GM12878 (cell line): ENCODE results near the gene MYBPC1. TPM values are rescaled to one million over a fixed set of nuclear protein-coding genes. Genes with fewer than 3 reads are reported as not detected.

ENCODE experiments used
- ATAC-seq: fragments of 200-7000 bp; cut with Tn5 transposase; 3 replicates; pipeline ENCODE4 v1.9.1; 2020; ENCODE audit warnings: mild to moderate bottlenecking, moderate library complexity
- BruUV-seq: library from RNA; stranded (reverse); fragments of 400-500 nt; replicated peaks from 2 replicates; lab custom pipeline; 2021; lab: Mats Ljungman, UMichigan
- CTCF ChIA-PET: fragments of 300-600 bp; sonication (Branson Sonifier 250); formaldehyde crosslinking; extraction: SDS; loops from one replicate; lab custom pipeline; 2021; ENCODE audit warnings: inconsistent platforms; lab: Yijun Ruan, JAX
- POLR2A ChIA-PET: fragments of 350-600 bp; formaldehyde crosslinking; extraction: SDS; loops from one replicate; lab custom pipeline; 2021; ENCODE audit warnings: inconsistent platforms; lab: Charles Lee
- RAD21 ChIA-PET: fragments of 300-600 bp; sonication (Branson Sonifier 250); formaldehyde crosslinking; loops from one replicate; lab custom pipeline; 2023; ENCODE audit warnings: antibody characterized with exemption; ENCODE audit not compliant: unreplicated experiment; lab: Charles Lee
- SMC1A ChIA-PET: fragments of 300-600 bp; sonication (Branson Sonifier 250); formaldehyde crosslinking; loops from one replicate; lab custom pipeline; 2023; ENCODE audit not compliant: unreplicated experiment, uncharacterized antibody; lab: Charles Lee
- DNase-seq: peaks from one replicate; pipeline ENCODE4 v3.0.0-alpha.2; 2011; ENCODE audit warnings: low read depth, low spot score
- FAIRE-seq: peaks from 3 replicates; lab custom pipeline; 2011; peaks lifted over from hg19 to GRCh38; lab: Jason Lieb, UNC
- H2AFZ ChIP-seq: 2 replicates; pipeline ENCODE4 v1.6.0; 2011; ENCODE audit warnings: low read depth, low read length, control low read depth; ENCODE audit not compliant: control insufficient read depth
- H3K27ac ChIP-seq: 2 replicates; pipeline ENCODE4 v1.5.1; 2011; ENCODE audit warnings: control low read depth; ENCODE audit not compliant: control insufficient read depth, insufficient read depth
- H3K27me3 ChIP-seq, 2 experiments: replicated peaks in 1 of 2; 2 replicates each; pipeline versions ENCODE4 v1.6.0 to v1.6.1; 2011; ENCODE audit warnings: low read length in 1 of 2; ENCODE audit not compliant: control insufficient read depth in 2 of 2, insufficient read depth in 2 of 2
- H3K36me3 ChIP-seq, 2 experiments: 2 replicates each; pipeline ENCODE4 v1.5.1; 2011; ENCODE audit warnings: low read length in 1 of 2; ENCODE audit not compliant: control insufficient read depth in 2 of 2, insufficient read depth in 2 of 2
- H3K4me1 ChIP-seq: 2 replicates; pipeline ENCODE4 v1.6.1; 2011; ENCODE audit warnings: mild to moderate bottlenecking, low read length, moderate library complexity, mixed read lengths; ENCODE audit not compliant: control insufficient read depth, insufficient read depth
- H3K4me2 ChIP-seq: 2 replicates; pipeline ENCODE4 v1.6.0; 2011; ENCODE audit warnings: control low read depth; ENCODE audit not compliant: control insufficient read depth, insufficient read depth
- H3K4me3 ChIP-seq: fragments of 200-600 bp; sonication (generic); 2 replicates; pipeline ENCODE4 v1.5.1; 2016
- H3K79me2 ChIP-seq: 2 replicates; pipeline ENCODE4 v1.6.0; 2011; ENCODE audit warnings: low read length; ENCODE audit not compliant: control insufficient read depth, insufficient read depth
- H3K9ac ChIP-seq: 2 replicates; pipeline ENCODE4 v1.8.0; 2011; ENCODE audit warnings: low read length, control low read depth, mixed read lengths; ENCODE audit not compliant: control insufficient read depth, insufficient read depth
- H3K9me3 ChIP-seq: replicated peaks from 3 replicates; pipeline ENCODE4 v1.5.1; 2011; ENCODE audit warnings: mild to moderate bottlenecking, low read length; ENCODE audit not compliant: control insufficient read depth, insufficient read depth
- H4K20me1 ChIP-seq: 2 replicates; pipeline ENCODE4 v1.6.0; 2011; ENCODE audit not compliant: control insufficient read depth, insufficient read depth
- BRCA1 ChIP-seq: IDR thresholded peaks from 2 replicates; pipeline ENCODE4 v1.6.1; 2011; ENCODE audit warnings: low read depth, low read length, improper control_type of control experiment
- E2F8 ChIP-seq: fragments of 450-650 bp; IDR thresholded peaks from 2 replicates; pipeline ENCODE4 v1.6.1; 2018; ENCODE audit warnings: mild to moderate bottlenecking, low read depth, moderate library complexity; ENCODE audit not compliant: partially characterized antibody
- MTA2 ChIP-seq: fragments of 450-650 bp; IDR thresholded peaks from 2 replicates; pipeline ENCODE4 v1.6.1; 2016; ENCODE audit warnings: low read depth, mild to moderate bottlenecking, moderate library complexity
- NRF1 ChIP-seq: conservative IDR thresholded peaks from 2 replicates; pipeline ENCODE4 v1.6.1; 2011; ENCODE audit warnings: mild to moderate bottlenecking, low read depth, low read length, improper control_type of control experiment
- PAX5 ChIP-seq: IDR thresholded peaks from 2 replicates; pipeline ENCODE4 v1.6.1; 2011; ENCODE audit warnings: low read depth, low read length, borderline replicate concordance
- WRNIP1 ChIP-seq: IDR thresholded peaks from 2 replicates; pipeline ENCODE4 v1.6.1; 2011; ENCODE audit warnings: low read depth, low read length, improper control_type of control experiment, borderline replicate concordance
- ZBED1 ChIP-seq: IDR thresholded peaks from 2 replicates; pipeline ENCODE4 v1.6.1; 2016; ENCODE audit warnings: borderline replicate concordance
- WGBS: methylation state at CpG from one replicate; pipeline ENCODE4 v1.1.6; 2016; ENCODE audit warnings: low lambda C conversion rate; ENCODE audit not compliant: insufficient replicate concordance, insufficient coverage; ENCODE audit errors: missing lambda C conversion rate; 5-methylcytosine and 5-hydroxymethylcytosine counted together
- in situ Hi-C: fragments of 300-500 bp; cut with MboI; formaldehyde crosslinking; loops from 9 replicates; pipeline ENCODE4 v1.14.3; 2018; ENCODE audit warnings: mixed read lengths
- intact Hi-C: fragments of 100-400 bp; cut with micrococcal nuclease; formaldehyde crosslinking; loops from one replicate; pipeline ENCODE4 v1.14.2; 2022; ENCODE audit not compliant: unreplicated experiment
- polyA plus RNA-seq, 11 experiments: library from polyadenylated mRNA; depleted of rRNA in 4 of 11; unstranded in 6 of 11; stranded (reverse) in 5 of 11; fragments of >200 nt; fragmentation: Nextera tagmentation in 4 of 11; fragmentation: Illumina TruSeq in 1 of 11; extraction: Ambion mirVana in 4 of 11; extraction: Trizol in 1 of 11; gene quantifications; 1 replicate in 1 of 11; 2 replicates in 10 of 11; pipeline versions ENCODE4 v1.2.1 to v1.2.3, GENCODE V29; 2011 to 2016; ENCODE audit warnings: inconsistent platforms in 2 of 11, missing spikeins in 2 of 11, low read depth in 1 of 11
- total RNA-seq, 4 experiments: library from RNA; depleted of rRNA in 3 of 4; stranded (reverse); fragments of >200 nt in 3 of 4; fragmentation: Illumina TruSeq in 1 of 4; extraction: Trizol in 1 of 4; gene quantifications; 2 replicates each; pipeline versions ENCODE4 v1.2.1 to v1.2.3, GENCODE V29; 2013 to 2021

MYBPC1 gene
- total and polyA plus RNA-seq, 10 of the 15 experiments (the other 5 are each of a cell fraction or from before 2014, with no cell fraction given) = not detected

- no peak for TF ChIP-seq PAX5
- no peak for TF ChIP-seq E2F8
- TF ChIP-seq ZBED1 = no peak
- TF ChIP-seq BRCA1 = no peak
- TF ChIP-seq MTA2 = no peak
- no peak for TF ChIP-seq WRNIP1
- no peak for TF ChIP-seq NRF1
- TF ChIP-seq, all 136 proteins: peak for 0
- no peak overlapping the region for H3K27ac ChIP-seq
- no peaks in the 10 kb centered on the region for H3K79me2 ChIP-seq
- BruUV-seq = no TSS peak
- no peak for ATAC-seq
- no peaks in the 10 kb centered on the region for H3K9me3 ChIP-seq
- CTCF ChIA-PET = no interaction called here
- no peak overlapping the region for H3K4me3 ChIP-seq
- no peak overlapping the region for H3K4me2 ChIP-seq
- RAD21 ChIA-PET = no interaction called here
- no peak for DNase-seq
- WGBS = 18% methylated on average over 1 of the region's 1 CpG
- POLR2A ChIA-PET = no interaction called here
- intact Hi-C loops (loop anchor here (10.0 kb wide), 1 partner anchor 117 kb away; no protein-coding TSS in a partner anchor), in situ Hi-C loops (no loop called here)
- peak; percentile 23 for FAIRE-seq
- no peak overlapping the region for H3K9ac ChIP-seq
- H3K27me3 ChIP-seq = no peaks in the 10 kb centered on the region
- H3K36me3 ChIP-seq = no peaks in the 10 kb centered on the region
- H4K20me1 ChIP-seq = no peaks in the 10 kb centered on the region
- H3K4me1 ChIP-seq = peaks cover 4% of the 10 kb centered on the region
- H2AFZ ChIP-seq = no peak overlapping the region
- SMC1A ChIA-PET = no interaction called here
These were observed 96.8 kb downstream of the MYBPC1 start for GRCh38 chr12:101691503-101692096.
